Glutamatergic neuron (in vitro differentiated cells): Measurements from ENCODE around the gene EXOC3L1. TPM values are rescaled to one million over a fixed set of nuclear protein-coding genes. Genes with fewer than 3 reads are reported as not detected.

ENCODE experiments used
- DNase-seq: peaks from one replicate; pipeline ENCODE4 v3.0.0; 2022
- H3K27ac Mint-ChIP-seq: one replicate; pipeline ENCODE4 v1.8.0; 2020; ENCODE audit warnings: mild to moderate bottlenecking, mixed read lengths, inconsistent platforms; ENCODE audit not compliant: unreplicated experiment
- H3K27me3 Mint-ChIP-seq: one replicate; pipeline ENCODE4 v1.8.0; 2020; ENCODE audit warnings: mild to moderate bottlenecking, moderate library complexity, mixed read lengths, inconsistent platforms; ENCODE audit not compliant: unreplicated experiment
- H3K36me3 Mint-ChIP-seq: one replicate; pipeline ENCODE4 v1.8.0; 2020; ENCODE audit warnings: mild to moderate bottlenecking, mixed read lengths, inconsistent platforms; ENCODE audit not compliant: unreplicated experiment
- H3K4me1 Mint-ChIP-seq: one replicate; pipeline ENCODE4 v1.8.0; 2020; ENCODE audit warnings: mild to moderate bottlenecking, low read depth, mixed read lengths, inconsistent platforms; ENCODE audit not compliant: unreplicated experiment
- H3K4me3 Mint-ChIP-seq: one replicate; pipeline ENCODE4 v1.8.0; 2020; ENCODE audit warnings: mild to moderate bottlenecking, mixed read lengths, inconsistent platforms; ENCODE audit not compliant: unreplicated experiment
- H3K9me3 Mint-ChIP-seq: one replicate; pipeline ENCODE4 v1.8.0; 2020; ENCODE audit warnings: mild to moderate bottlenecking, moderate library complexity, mixed read lengths, inconsistent platforms; ENCODE audit not compliant: unreplicated experiment
- total RNA-seq: library from RNA; stranded (reverse); fragmentation: NEBNext Ultra II Directional; extraction: Animal tissue kit (Norgen Biotek cat#: 25700); gene quantifications from one replicate; pipeline ENCODE4 v1.2.1, GENCODE V29; 2021; ENCODE audit not compliant: unreplicated experiment
- TF ChIP-seq, protein P1 (sequence below): fragments of 200-600 bp; sonication (generic); IDR thresholded peaks from one replicate; pipeline ENCODE4 v1.5.0; 2021; ENCODE audit not compliant: partially characterized antibody, unreplicated experiment

EXOC3L1 gene
- total RNA-seq, 1 donor from 2014 or later: 3.6 TPM

- Mint-ChIP-seq H3K27me3 (peaks cover 5% of the 10 kb centered on the region), H3K4me3 (peak overlapping the region; percentile 74), H3K36me3 (no peaks in the 10 kb centered on the region), H3K9me3 (no peaks in the 10 kb centered on the region), H3K27ac (peak overlapping the region; percentile 33), H3K4me1 (no peaks in the 10 kb centered on the region)
- TF ChIP-seq, protein P1, sequence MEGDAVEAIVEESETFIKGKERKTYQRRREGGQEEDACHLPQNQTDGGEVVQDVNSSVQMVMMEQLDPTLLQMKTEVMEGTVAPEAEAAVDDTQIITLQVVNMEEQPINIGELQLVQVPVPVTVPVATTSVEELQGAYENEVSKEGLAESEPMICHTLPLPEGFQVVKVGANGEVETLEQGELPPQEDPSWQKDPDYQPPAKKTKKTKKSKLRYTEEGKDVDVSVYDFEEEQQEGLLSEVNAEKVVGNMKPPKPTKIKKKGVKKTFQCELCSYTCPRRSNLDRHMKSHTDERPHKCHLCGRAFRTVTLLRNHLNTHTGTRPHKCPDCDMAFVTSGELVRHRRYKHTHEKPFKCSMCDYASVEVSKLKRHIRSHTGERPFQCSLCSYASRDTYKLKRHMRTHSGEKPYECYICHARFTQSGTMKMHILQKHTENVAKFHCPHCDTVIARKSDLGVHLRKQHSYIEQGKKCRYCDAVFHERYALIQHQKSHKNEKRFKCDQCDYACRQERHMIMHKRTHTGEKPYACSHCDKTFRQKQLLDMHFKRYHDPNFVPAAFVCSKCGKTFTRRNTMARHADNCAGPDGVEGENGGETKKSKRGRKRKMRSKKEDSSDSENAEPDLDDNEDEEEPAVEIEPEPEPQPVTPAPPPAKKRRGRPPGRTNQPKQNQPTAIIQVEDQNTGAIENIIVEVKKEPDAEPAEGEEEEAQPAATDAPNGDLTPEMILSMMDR: no peak
- peak; percentile 83 for DNase-seq
These were observed 46.8 kb upstream of the EXOC3L1 start for GRCh38 chr16:67236563-67237395.

DNA sequence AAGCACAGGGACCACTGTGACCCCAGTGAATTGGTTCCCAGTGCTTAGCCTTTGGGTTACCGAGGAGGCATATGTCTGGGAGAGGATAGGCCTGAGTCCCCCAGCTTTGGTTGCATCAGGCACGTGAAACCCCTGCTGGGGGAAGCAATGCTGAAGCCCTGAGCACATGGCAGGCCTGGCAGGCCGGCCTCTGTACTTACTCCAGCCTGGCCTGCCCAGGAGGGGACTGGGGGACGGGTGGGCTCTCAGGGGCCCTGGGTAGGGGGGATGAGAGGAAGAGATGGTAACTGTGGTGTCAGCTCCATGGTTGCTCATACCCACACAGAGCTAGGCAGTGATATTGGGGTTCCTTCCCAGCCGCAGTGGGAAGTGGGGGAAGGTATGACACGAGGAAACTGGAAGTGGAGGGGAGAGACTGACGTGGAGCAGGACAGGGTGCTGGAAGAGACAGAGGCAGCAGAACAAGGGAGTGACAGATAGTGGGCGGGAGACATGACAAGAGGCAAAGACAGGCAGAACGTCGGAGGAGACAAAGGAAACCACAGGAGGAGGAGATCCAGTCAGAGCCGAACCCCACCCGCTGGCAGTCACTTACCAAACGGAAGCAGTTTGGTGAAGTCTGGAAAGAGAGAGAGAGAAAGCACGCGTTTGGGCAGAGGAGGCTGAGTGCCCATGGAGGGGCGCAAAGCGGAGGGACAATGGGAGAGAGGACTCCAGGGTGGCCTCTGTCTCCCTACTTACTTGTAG lies 46.1 kb upstream of the EXOC3L1 start:
- Mint-ChIP-seq H3K4me3 (peak overlapping the region; percentile 74), H3K4me1 (no peaks in the 10 kb centered on the region), H3K27ac (peak overlapping the region; percentile 23), H3K36me3 (no peaks in the 10 kb centered on the region), H3K27me3 (peaks cover 5% of the 10 kb centered on the region), H3K9me3 (no peaks in the 10 kb centered on the region)
- DNase-seq: no peak
- TF ChIP-seq, protein P1: no peak

DNA sequence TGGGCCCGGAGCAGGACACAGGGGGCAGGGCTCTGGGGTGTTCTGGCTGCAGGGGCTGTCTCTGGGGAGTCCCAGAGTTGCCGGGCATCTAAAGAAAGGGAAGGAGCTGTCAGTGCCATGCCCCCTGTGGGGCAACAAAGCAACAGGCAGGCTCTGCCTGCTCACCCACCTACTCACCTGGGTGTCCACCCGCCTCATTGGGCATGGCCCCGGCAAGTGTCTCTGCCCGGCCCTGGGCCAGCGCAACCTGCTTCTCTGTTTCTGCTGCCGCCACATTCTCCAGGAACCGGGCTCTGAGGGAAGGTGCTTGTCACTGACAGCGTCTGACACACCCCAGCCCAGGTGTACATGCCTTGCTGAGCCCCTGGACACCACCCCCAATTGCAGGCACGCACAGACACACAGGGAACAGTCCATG lies 44.3 kb upstream of the EXOC3L1 start:
- TF ChIP-seq, protein P1: no peak
- H3K27ac Mint-ChIP-seq: no peak overlapping the region
- no peaks in the 10 kb centered on the region for H3K4me1 Mint-ChIP-seq
- H3K36me3 Mint-ChIP-seq: no peaks in the 10 kb centered on the region
- no peak overlapping the region for H3K4me3 Mint-ChIP-seq
- DNase-seq: no peak
- H3K27me3 Mint-ChIP-seq: peaks cover 3% of the 10 kb centered on the region
- H3K9me3 Mint-ChIP-seq: no peaks in the 10 kb centered on the region

GRCh38 chr16:67233596-67233995 lies 43.7 kb upstream of the EXOC3L1 start:
- Mint-ChIP-seq H3K4me1 (no peaks in the 10 kb centered on the region), H3K27ac (no peak overlapping the region), H3K4me3 (no peak overlapping the region), H3K27me3 (peaks cover 3% of the 10 kb centered on the region), H3K36me3 (no peaks in the 10 kb centered on the region), H3K9me3 (no peaks in the 10 kb centered on the region)
- DNase-seq: no peak
- TF ChIP-seq, protein P1: no peak
